Testis (tissue), 3 donors: ENCODE measurements around the gene C1RL. TPM values are rescaled to one million over a fixed set of nuclear protein-coding genes. Genes with fewer than 3 reads are reported as not detected.
A peak's percentile ranks its signal among the peaks of the same experiment; 100 is the strongest.

Experiments
- DNase-seq: peaks from one replicate; pipeline ENCODE4 v3.0.0-alpha.2; 2019
- H3K27ac ChIP-seq, 2 donors: fragments of 200-600 bp; sonication (generic); one replicate each; pipeline ENCODE4 v1.5.1; 2019
- H3K27me3 ChIP-seq: fragments of 200-600 bp; sonication (generic); one replicate; pipeline ENCODE4 v1.5.1; 2019
- H3K36me3 ChIP-seq: fragments of 200-600 bp; sonication (generic); one replicate; pipeline ENCODE4 v1.5.1; 2017; ENCODE audit warnings: low read depth; ENCODE audit errors: missing control alignments
- H3K4me1 ChIP-seq: fragments of 200-600 bp; sonication (generic); one replicate; pipeline ENCODE4 v1.5.1; 2019
- H3K4me3 ChIP-seq, 2 donors: fragments of 200-600 bp; sonication (generic); one replicate each; pipeline ENCODE4 v1.5.1; 2017 to 2019
- H3K9me3 ChIP-seq: fragments of 200-600 bp; sonication (generic); one replicate; pipeline ENCODE4 v1.5.1; 2017
- POLR2A ChIP-seq: fragments of 450-650 bp; IDR thresholded peaks from one replicate; pipeline ENCODE4 v1.6.1; 2017; ENCODE audit warnings: antibody characterized with exemption, mild to moderate bottlenecking, moderate library complexity
- WGBS, 2 donors: methylation state at CpG; one replicate each; pipeline ENCODE4 v1.1.5; 2018; 5-methylcytosine and 5-hydroxymethylcytosine counted together
- intact Hi-C: fragments of 100-400 bp; cut with DNase I; formaldehyde crosslinking; loops from one replicate; pipeline ENCODE4 v1.15.1; 2023; ENCODE audit warnings: low total_unique reads
- polyA plus RNA-seq: library from polyadenylated mRNA; stranded (reverse); fragments of 350-450 nt; fragmentation: Illumina TruSeq; extraction: RNeasy Lipid Tissue Mini Kit (QIAGEN cat#74804); gene quantifications from one replicate; pipeline ENCODE4 v1.2.3, GENCODE V29; 2014; ENCODE audit warnings: low read depth, low replicate concordance; ENCODE audit not compliant: insufficient read depth
- total RNA-seq, 2 donors: library from RNA; depleted of rRNA; stranded (reverse); fragments of >200 nt; gene quantifications; one replicate each; pipeline ENCODE4 v1.2.3, GENCODE V29; 2016
- TF ChIP-seq, protein P1 (sequence below), 3 experiments: fragments of 450-650 bp in 2 of 3; fragments of 200-600 bp in 1 of 3; sonication (generic) in 1 of 3; IDR thresholded peaks; one replicate each; pipeline ENCODE4 v1.5.1; 2016 to 2019; ENCODE audit warnings: antibody characterized with exemption in 3 of 3, mild to moderate bottlenecking in 2 of 3, moderate library complexity in 1 of 3

The C1RL gene
- total and polyA plus RNA-seq, 3 donors from 2014 or later: 19.8 to 31.8 (median 23.9) TPM

DNA sequence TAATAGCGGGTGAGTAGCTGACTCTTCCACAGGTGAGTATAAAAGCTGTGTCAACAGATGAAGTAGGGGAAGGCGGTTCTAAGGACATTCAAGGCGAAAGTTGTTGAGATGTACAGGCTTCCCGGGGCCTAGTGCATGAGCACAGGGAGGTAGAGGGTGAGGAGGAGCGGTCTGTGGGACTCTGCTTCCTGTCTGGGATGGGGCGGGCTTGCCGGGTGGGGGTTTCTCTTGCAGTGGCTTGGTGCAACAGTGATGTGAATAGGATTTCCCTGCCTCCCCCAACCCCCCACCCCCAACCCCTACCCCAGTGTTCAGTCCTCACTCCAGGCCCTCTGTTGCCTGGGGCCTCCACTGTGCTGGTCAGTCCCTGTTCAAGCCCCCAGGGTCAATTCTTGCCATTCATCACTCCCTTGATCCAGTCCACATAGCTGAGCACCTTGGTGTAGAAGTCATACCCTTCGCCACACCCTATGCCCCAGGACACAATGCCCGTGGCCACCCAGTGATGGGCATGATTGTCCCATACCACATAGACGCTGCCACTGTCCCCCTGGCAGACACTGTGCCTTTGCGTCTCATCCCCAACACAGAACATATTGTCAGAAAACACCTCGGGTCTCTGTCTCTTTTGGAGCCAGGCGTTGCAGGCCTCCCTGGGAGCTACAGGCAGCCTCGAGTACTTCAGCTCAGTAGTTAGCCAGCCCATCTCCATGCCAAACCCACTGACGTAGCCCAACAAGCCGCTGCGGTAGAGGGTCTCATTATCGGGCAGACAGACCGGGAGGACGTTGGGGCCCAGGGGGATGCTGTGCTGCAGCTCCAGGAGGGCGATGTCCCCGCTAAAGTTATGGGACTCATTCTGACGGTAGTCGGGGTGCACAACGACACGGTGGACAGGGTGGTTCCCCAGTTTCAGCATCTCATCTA lies 12.7 kb downstream of the C1RL start:
- intact Hi-C loops: loop anchor here (10.0 kb wide), 1 partner anchor 151 kb away; the partner anchor contains the start of genes C12orf57 and RNU7-1

DNA sequence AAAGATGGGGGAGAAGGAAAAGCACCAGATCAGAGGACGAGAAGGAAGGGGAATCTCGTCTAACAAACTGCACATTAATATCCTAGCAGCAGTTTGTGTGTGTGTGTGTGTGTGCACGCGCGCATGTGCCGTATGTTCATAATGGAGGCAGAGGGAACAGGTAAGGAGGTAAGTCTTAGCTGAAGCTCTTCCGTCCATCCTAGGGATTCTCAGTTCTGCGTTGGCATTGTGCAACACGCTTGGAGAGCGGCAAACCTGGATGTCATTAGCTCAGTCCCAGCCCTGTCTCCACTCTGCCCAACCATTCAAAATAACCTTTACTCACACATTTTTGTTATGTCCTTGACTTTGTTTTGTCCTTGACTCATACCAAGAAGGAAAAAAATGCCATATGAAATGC lies 15.1 kb downstream of the C1RL start:
- Histone ChIP-seq H3K36me3 (no peaks in the 10 kb centered on the region), H3K27ac (peak overlapping the region; percentile 7 to 44), H3K9me3 (no peaks in the 10 kb centered on the region), H3K27me3 (no peaks in the 10 kb centered on the region), H3K4me3 (no peak overlapping the region), H3K4me1 (peaks cover 15% of the 10 kb centered on the region)
- 50 to 65% methylated on average over 10 of the region's 10 CpGs for WGBS, 2 donors
- intact Hi-C loops: loop anchor here (10.0 kb wide), 1 partner anchor 149 kb away; the partner anchor contains the start of genes C12orf57 and RNU7-1
- TF ChIP-seq, protein P1, sequence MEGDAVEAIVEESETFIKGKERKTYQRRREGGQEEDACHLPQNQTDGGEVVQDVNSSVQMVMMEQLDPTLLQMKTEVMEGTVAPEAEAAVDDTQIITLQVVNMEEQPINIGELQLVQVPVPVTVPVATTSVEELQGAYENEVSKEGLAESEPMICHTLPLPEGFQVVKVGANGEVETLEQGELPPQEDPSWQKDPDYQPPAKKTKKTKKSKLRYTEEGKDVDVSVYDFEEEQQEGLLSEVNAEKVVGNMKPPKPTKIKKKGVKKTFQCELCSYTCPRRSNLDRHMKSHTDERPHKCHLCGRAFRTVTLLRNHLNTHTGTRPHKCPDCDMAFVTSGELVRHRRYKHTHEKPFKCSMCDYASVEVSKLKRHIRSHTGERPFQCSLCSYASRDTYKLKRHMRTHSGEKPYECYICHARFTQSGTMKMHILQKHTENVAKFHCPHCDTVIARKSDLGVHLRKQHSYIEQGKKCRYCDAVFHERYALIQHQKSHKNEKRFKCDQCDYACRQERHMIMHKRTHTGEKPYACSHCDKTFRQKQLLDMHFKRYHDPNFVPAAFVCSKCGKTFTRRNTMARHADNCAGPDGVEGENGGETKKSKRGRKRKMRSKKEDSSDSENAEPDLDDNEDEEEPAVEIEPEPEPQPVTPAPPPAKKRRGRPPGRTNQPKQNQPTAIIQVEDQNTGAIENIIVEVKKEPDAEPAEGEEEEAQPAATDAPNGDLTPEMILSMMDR (IDR thresholded peaks at IDR 0.05): no peak
- no peak for TF ChIP-seq POLR2A
- peak; percentile 30 for DNase-seq

More for the DNA sequence above, 12.7 kb downstream of the C1RL start:
- no peak overlapping the region for H3K27ac ChIP-seq
- no peaks in the 10 kb centered on the region for H3K9me3 ChIP-seq
- H3K4me1 ChIP-seq: peaks cover 5% of the 10 kb centered on the region
- no peaks in the 10 kb centered on the region for H3K36me3 ChIP-seq
- H3K4me3 ChIP-seq: no peak overlapping the region
- no peak for DNase-seq
- no peaks in the 10 kb centered on the region for H3K27me3 ChIP-seq
- TF ChIP-seq, protein P1 (IDR thresholded peaks at IDR 0.05): no peak
- no peak for TF ChIP-seq POLR2A
- 76 to 82% methylated on average over 23 to 26 of the region's 26 CpGs for WGBS, 2 donors

DNA sequence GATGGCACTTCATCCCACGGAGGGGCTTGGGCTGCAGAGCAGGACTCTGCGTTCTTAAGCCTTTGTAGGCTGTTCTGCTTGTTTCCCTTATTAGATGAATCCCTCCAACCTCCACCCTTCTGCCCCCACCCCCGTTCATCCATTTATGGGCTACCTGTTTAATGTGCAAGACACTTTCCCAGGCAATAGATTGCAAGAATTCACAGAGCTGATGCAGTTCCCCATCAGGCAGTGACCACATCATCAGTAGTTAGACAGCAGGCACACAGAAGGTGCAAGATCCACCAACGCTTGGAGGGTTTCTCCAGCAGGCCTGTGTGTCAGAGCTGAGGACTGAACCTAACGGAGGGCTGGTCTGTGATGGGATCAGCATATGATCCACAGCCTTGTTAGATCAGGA lies 15.5 kb downstream of the C1RL start:
- peaks cover 15% of the 10 kb centered on the region for H3K4me1 ChIP-seq
- H3K4me3 ChIP-seq: no peak overlapping the region
- no peaks in the 10 kb centered on the region for H3K27me3 ChIP-seq
- no peak for TF ChIP-seq POLR2A
- TF ChIP-seq, protein P1 (IDR thresholded peaks at IDR 0.05): no peak
- intact Hi-C loops: loop anchor here (10.0 kb wide), 1 partner anchor 149 kb away; the partner anchor contains the start of genes C12orf57 and RNU7-1
- 57 to 59% methylated on average over 5 of the region's 5 CpGs for WGBS, 2 donors
- no peaks in the 10 kb centered on the region for H3K36me3 ChIP-seq
- peak overlapping the region in 1 of 2 donors; percentile 79 for H3K27ac ChIP-seq
- no peak for DNase-seq
- H3K9me3 ChIP-seq: no peaks in the 10 kb centered on the region

DNA sequence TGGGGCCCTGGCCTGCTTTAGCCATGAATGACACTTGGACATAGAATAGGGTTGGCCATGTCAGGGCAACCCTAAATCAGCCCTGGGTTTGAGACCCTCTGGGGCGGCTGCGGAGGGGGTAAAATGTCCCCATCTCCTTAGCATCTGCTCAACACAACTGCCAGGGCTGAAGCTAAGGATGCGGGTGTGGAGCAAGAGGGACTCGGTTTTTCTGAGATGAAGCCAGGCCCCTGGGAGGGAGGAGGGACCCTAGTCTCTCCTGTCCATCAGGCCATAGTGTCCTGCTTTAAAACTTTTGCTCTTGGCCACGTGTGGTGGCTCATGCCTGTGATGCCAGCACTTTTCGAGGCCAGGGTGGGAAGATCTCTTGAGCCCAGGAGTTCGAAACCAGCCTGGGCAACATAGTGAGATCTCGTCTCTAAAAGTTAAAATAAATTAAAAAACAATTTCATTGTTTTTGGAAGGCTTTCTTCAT lies 16.0 kb downstream of the C1RL start:
- 74 to 75% methylated on average over 4 to 8 of the region's 8 CpGs for WGBS, 2 donors
- H3K27ac ChIP-seq: peak overlapping the region; percentile 61 to 79
- intact Hi-C loops: loop anchor here (10.0 kb wide), 1 partner anchor 148 kb away; the partner anchor contains the start of genes C12orf57 and RNU7-1

More for the DNA sequence above, 16.0 kb downstream of the C1RL start:
- Histone ChIP-seq H3K27me3 (no peaks in the 10 kb centered on the region), H3K4me3 (no peak overlapping the region), H3K36me3 (no peaks in the 10 kb centered on the region), H3K4me1 (peaks cover 15% of the 10 kb centered on the region), H3K9me3 (no peaks in the 10 kb centered on the region)
- TF ChIP-seq, protein P1 (IDR thresholded peaks at IDR 0.05): no peak
- TF ChIP-seq POLR2A: no peak
- peak; percentile 13 for DNase-seq
